Activated CD4-positive, alpha-beta memory T cell treated with anti-CD3 and anti-CD28 coated beads for 36 hours (primary cell): ENCODE results near the gene TPX2. TPM values are rescaled to one million over a fixed set of nuclear protein-coding genes. Genes with fewer than 3 reads are reported as not detected.

ENCODE experiments used
- CTCF ChIA-PET: fragments of 350-600 bp; sonication (Branson Sonifier 250); formaldehyde crosslinking; loops from one replicate; lab custom pipeline; 2021; ENCODE audit warnings: antibody characterized with exemption, inconsistent platforms; lab: Charles Lee
- POLR2A ChIA-PET: fragments of 350-600 bp; sonication (Branson Sonifier 250); formaldehyde crosslinking; loops from one replicate; lab custom pipeline; 2021; ENCODE audit warnings: antibody characterized with exemption; lab: Charles Lee
- DNase-seq: peaks from one replicate; pipeline ENCODE4 v3.0.0-alpha.2; 2020
- H3K27ac Mint-ChIP-seq: one replicate; pipeline ENCODE4 v1.8.0; 2021; ENCODE audit warnings: mixed read lengths
- H3K27me3 Mint-ChIP-seq: one replicate; pipeline ENCODE4 v1.8.0; 2021; ENCODE audit warnings: mixed read lengths
- H3K36me3 Mint-ChIP-seq: one replicate; pipeline ENCODE4 v1.8.0; 2021; ENCODE audit warnings: mixed read lengths
- H3K4me1 Mint-ChIP-seq: one replicate; pipeline ENCODE4 v1.8.0; 2021; ENCODE audit warnings: low read depth, mixed read lengths
- H3K4me3 Mint-ChIP-seq: one replicate; pipeline ENCODE4 v1.8.0; 2021; ENCODE audit warnings: mild to moderate bottlenecking, mixed read lengths
- H3K9me3 Mint-ChIP-seq: one replicate; pipeline ENCODE4 v1.8.0; 2021; ENCODE audit warnings: mixed read lengths
- intact Hi-C: fragments of 100-400 bp; cut with micrococcal nuclease; formaldehyde crosslinking; loops from one replicate; pipeline ENCODE4 v1.15.1; 2023
- total RNA-seq, 2 experiments: library from RNA; stranded (reverse); gene quantifications; one replicate each; pipeline ENCODE4 v1.2.3, GENCODE V29; 2021

The TPX2 gene
- total RNA-seq, 2 experiments from 2014 or later = 149 TPM

DNA sequence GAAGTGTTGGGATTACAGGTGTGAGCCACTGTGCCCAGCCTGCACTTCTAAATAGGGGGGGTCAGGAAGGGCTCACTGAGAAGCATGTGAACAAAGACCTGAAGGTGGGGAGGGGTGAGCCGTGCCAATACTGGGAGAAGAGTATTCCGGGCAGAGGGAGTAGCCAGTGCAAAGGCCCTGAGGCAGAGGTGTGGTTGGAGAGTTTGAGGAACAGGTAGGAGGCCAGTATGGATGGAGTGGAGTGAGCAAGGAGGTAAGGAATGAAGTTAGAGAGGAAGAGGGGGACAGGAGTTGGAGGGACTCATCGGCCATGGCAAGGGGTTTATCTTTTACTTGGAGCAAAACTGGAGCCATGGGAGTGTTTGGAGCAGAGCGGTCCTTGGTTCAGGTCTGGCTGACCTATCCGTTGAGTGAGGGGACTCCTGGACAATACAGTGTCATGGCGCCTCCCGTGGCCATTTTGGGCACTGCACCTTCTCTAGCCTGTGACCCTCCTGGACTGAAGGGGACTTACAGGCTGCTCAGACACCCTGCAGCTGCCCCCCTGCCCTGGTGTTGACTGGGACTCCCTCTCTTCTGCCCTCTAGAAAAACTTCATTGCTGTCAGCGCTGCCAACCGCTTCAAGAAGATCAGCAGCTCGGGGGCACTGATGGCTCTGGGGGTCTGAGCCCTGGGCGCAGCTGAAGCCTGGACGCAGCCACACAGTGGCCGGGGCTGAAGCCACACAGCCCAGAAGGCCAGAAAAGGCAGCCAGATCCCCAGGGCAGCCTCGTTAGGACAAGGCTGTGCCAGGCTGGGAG lies 94.2 kb downstream of the TPX2 start:
- intact Hi-C loops = no loop called here
- no peak overlapping the region for H3K4me3 Mint-ChIP-seq
- no peak overlapping the region for H3K27ac Mint-ChIP-seq

DNA sequence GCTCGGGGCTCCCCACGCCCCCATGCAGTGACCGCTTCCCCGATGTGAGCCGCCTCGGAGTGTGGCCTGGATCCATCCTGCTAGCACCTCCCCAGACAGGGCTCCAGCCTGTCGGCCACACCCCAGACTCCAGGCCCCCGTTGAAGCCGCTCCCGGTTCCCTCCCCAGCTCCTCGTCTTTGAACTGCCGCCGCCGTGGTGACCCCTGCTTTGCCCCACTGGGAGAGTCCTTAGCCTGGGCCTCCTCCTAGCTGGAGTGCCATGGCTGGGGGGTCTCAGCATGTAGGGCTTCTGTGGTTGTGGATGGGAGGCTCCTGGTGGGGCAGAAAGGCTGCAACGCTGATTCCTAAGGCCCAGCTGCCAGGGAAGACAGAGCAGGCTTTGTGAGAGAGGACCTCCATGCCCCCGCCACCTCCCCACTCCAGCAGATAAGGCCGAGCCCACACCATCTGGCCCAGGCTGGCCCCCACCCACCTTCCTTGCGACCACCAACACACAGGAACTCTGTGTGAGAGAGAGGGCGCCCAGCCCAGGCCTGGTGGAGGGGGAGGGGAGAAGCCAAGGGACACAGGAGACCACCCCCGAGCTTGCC lies 94.9 kb downstream of the TPX2 start:
- Mint-ChIP-seq H3K27ac (no peak overlapping the region), H3K4me3 (no peak overlapping the region), H3K27me3 (no peaks in the 10 kb centered on the region), H3K4me1 (peaks cover 7% of the 10 kb centered on the region), H3K9me3 (no peaks in the 10 kb centered on the region), H3K36me3 (no peaks in the 10 kb centered on the region)
- no peak for DNase-seq
- CTCF ChIA-PET = interaction anchor here (1.1 to 2.2 kb wide), 10 partner anchors 9 to 202 kb away, joined by 3 to 13 read pairs (median 4); partner anchors contain the start of genes FOXS1 and PDRG1
- intact Hi-C loops = no loop called here
- POLR2A ChIA-PET = no interaction called here

More for the DNA sequence above, 94.2 kb downstream of the TPX2 start:
- ChIA-PET CTCF (interaction anchor here (1.1 to 2.2 kb wide), 9 partner anchors 10 to 202 kb away, joined by 3 to 13 read pairs (median 4); partner anchors contain the start of genes FOXS1 and PDRG1), POLR2A (no interaction called here)
- peaks cover 7% of the 10 kb centered on the region for H3K4me1 Mint-ChIP-seq
- DNase-seq = peak; percentile 74
- H3K36me3 Mint-ChIP-seq = no peaks in the 10 kb centered on the region
- no peaks in the 10 kb centered on the region for H3K27me3 Mint-ChIP-seq
- H3K9me3 Mint-ChIP-seq = no peaks in the 10 kb centered on the region

DNA sequence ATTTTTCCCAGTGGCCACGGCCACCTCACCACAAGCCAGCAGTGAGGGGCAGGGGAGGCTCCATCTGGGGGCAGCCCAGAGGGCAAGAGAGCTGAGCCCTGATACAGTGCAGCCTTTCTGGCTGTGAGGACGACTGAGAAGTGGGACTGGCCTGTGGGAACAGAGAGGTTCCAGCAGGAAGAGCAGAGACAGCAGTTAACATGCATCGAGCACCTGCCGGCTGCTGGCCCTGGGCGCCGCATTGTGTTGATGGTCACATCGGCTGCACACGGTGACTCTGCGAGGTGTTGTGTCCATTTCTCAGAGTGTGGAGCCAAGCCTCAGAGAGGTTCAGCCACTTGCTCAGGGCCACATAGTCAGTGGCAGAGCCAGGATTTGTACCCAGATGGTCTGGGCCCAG lies 96.5 kb downstream of the TPX2 start:
- CTCF ChIA-PET = interaction anchor here (2.2 to 3.8 kb wide), 2 partner anchors 10 to 17 kb away, joined by 13 read pairs; partner anchors contain the start of gene FOXS1
- intact Hi-C loops = no loop called here
- H3K27ac Mint-ChIP-seq = no peak overlapping the region
- H3K36me3 Mint-ChIP-seq = no peaks in the 10 kb centered on the region
- no peak overlapping the region for H3K4me3 Mint-ChIP-seq
- POLR2A ChIA-PET = no interaction called here
- H3K4me1 Mint-ChIP-seq = peaks cover 7% of the 10 kb centered on the region
- DNase-seq = no peak
- no peaks in the 10 kb centered on the region for H3K27me3 Mint-ChIP-seq
- no peaks in the 10 kb centered on the region for H3K9me3 Mint-ChIP-seq

DNA sequence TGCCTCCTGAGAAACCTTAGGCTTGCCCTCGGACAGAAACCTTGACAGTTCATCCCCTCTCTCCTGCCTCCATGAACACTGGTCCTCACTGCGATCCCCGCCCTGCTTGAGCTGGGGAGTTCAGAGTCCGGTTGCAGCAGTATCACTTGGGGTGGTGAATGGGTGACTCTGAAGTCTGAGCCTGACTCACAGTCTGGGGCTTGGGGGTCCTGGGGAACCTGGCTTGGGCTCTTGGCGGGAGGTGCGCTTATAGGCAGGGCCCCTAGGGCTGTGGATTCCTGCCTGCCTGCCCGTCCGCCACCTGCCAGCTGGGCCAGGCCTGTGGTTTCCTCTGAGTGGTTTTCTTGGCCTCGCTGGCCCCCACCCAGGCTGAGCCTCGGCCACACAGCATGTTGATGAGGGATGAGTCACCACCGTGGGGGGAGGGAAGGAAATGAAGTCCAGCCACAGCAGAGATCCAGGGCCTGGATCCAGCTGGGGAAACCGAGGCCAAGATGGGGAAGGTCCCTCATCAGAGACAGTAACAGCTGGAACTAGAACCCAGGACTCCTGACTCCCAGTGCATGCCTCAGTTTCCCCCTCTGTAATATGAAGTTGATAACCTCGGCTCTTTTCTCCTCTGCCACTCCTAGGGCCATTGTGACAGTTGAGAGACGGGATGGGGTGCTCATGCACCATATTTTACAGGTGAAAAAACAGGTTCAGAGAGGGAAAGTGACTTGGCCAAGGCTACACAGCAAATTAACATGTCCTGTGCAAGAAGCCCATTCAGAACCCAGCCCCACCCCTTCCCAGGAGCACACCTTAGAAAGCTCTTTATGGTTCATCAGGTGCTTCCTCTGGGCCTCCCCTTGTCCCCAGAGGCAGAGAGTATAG lies 97.1 kb downstream of the TPX2 start:
- POLR2A ChIA-PET = no interaction called here
- DNase-seq = peak; percentile 51

DNA sequence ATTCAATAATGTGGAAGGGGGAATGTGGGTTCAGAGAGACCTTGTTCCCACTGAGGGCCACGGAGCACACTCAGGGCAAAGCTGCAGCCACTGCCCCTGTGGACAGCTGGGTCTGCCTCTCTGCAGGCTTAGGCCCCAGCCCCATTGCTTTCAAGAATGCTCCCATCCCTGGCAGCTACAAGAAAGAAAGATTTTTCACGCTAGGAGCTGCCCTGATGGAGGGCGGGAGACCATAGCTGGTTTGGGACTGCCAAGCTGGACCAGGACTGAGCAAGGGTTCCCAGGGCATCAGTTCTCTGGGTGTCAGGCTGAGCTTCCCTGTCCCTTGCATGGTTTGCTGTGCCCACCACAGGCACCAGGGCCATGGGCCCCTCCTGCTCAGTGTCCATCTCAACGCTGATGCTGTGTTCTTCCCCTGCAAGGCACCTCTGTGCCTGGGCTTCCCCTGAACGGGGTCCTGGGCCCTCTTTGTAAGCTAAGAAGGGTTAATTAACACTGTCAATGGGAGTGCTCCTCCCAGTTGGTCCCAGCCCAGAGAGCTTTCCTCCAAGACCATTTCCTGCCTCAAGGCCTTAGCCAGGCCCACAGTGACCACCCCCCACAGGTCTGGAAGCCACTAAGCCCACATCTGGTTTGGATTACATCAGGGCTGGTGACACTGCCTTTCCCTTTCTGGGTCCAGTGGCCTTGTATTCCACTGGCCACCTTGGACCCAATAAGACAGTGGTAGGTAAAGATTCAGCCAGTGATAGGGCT lies 97.9 kb downstream of the TPX2 start:
- H3K27me3 Mint-ChIP-seq = no peaks in the 10 kb centered on the region
- intact Hi-C loops = no loop called here
- ChIA-PET CTCF (interaction anchor here (0.9 to 3.8 kb wide), 9 partner anchors 8 to 195 kb away, joined by 3 to 16 read pairs (median 3); partner anchors contain the start of gene FOXS1), POLR2A (no interaction called here)
- H3K9me3 Mint-ChIP-seq = no peaks in the 10 kb centered on the region
- H3K4me3 Mint-ChIP-seq = no peak overlapping the region
- H3K4me1 Mint-ChIP-seq = peaks cover 7% of the 10 kb centered on the region
- no peaks in the 10 kb centered on the region for H3K36me3 Mint-ChIP-seq
- no peak for DNase-seq
- no peak overlapping the region for H3K27ac Mint-ChIP-seq

More for the DNA sequence above, 97.1 kb downstream of the TPX2 start:
- Mint-ChIP-seq H3K4me3 (no peak overlapping the region), H3K27me3 (no peaks in the 10 kb centered on the region), H3K4me1 (peaks cover 7% of the 10 kb centered on the region), H3K27ac (no peak overlapping the region), H3K9me3 (no peaks in the 10 kb centered on the region), H3K36me3 (no peaks in the 10 kb centered on the region)
- CTCF ChIA-PET = interaction anchor here (1.0 to 3.8 kb wide), 6 partner anchors 9 to 196 kb away, joined by 3 to 16 read pairs (median 3); partner anchors contain the start of gene FOXS1
- intact Hi-C loops = no loop called here

DNA sequence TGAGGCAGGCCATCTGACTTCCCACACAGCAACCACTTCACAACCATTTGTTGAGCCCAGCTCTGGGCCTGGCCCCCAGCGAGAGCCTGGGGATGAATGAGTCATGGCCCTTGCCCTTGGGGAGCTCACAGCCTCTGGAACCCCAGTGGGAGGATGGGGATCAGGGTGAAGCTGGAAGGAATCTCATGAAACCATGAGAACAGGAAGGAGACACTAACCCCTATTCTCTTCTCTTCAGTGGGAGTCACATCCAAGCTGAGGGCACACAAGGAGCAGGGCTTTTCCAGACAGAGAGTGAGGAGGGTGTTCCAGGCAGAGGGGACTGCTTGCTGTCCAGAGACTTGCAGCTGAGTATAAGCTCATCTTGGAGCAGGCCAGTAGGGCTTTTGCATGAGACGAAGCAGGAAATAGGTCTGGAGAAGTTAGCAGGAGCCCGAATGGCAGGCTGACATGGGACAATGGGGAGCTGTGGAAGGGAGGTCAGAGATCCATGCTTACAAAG lies 98.9 kb downstream of the TPX2 start:
- Mint-ChIP-seq H3K9me3 (no peaks in the 10 kb centered on the region), H3K4me1 (peaks cover 7% of the 10 kb centered on the region), H3K27me3 (no peaks in the 10 kb centered on the region), H3K4me3 (no peak overlapping the region), H3K27ac (no peak overlapping the region), H3K36me3 (no peaks in the 10 kb centered on the region)
- intact Hi-C loops = no loop called here
- CTCF ChIA-PET = interaction anchor here (1.0 to 3.8 kb wide), 7 partner anchors 9 to 204 kb away, joined by 3 to 16 read pairs (median 5); no protein-coding TSS in a partner anchor
- POLR2A ChIA-PET = no interaction called here
- no peak for DNase-seq

DNA sequence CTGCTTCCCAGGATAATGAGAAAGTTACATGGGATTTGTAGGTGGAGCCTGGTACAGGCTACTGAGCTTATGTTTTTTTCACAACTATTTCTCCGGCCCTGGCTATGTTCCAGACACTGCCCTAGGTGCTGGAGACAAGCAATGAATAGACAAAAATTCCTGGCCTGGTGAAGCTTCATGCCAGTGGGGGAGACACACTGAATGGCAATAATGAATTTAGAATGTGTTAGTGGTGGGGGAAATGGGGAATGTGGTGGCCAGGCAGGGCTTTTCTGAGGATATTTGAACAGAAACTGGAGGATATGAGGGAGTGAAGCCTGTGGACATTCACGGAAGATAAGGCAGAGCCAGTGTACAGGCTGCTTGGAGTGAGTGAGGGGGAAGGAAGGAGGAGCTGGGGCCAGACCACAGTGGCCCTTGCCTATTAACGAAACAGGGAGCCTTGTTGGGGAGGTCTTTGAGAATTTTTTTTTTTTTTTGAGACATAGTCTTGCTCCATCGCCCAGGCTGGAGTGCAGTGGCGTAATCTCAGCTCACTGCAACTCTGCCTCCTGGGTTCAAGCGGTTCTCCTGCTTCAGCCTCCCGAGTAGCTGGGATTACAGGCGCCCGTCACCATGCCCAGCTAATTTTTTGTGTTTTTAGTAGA lies 99.7 kb downstream of the TPX2 start:
- Mint-ChIP-seq H3K27ac (no peak overlapping the region), H3K9me3 (no peaks in the 10 kb centered on the region), H3K27me3 (no peaks in the 10 kb centered on the region), H3K4me3 (no peak overlapping the region), H3K36me3 (no peaks in the 10 kb centered on the region), H3K4me1 (peaks cover 7% of the 10 kb centered on the region)
- ChIA-PET CTCF (interaction anchor here (1.0 to 3.8 kb wide), 5 partner anchors 8 to 205 kb away, joined by 3 to 16 read pairs (median 5); no protein-coding TSS in a partner anchor), POLR2A (no interaction called here)
- no peak for DNase-seq
- intact Hi-C loops = no loop called here

DNA sequence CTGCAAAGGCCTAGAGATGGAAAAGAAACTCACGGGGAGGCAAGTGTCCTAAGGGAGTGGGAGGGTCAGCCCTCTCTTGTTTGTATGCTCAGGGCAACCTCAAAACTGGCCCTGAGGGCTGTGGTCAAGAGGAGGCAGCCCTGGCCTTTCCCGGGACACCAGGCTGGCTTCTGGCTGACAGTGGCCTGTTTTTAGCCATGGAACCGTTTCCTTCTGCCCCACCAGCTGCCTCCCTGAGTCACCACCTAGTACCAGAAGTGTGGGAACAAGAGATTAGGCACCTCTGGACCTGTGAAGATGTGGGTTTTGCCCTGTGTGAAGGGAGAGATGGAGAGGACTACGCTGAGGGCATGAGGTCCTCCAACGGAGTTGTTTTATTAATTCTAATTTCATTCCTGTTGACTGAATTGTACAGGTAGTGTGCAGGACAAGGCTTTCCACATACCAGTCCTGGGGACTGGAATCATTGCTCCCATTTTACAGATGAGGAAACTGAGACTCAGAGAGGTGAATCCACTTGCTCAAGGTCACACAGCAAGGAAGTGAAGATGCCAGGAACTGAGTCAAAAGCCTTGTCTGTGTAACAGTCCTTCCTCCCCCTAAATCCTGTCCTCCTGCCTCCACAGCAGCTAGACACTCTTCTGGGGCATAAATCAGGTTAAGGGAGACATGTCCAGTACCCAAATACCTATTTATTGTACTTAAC lies 100.8 kb downstream of the TPX2 start:
- no peak for DNase-seq
- H3K9me3 Mint-ChIP-seq = no peaks in the 10 kb centered on the region
- CTCF ChIA-PET = no interaction called here
- POLR2A ChIA-PET = no interaction called here
- no peaks in the 10 kb centered on the region for H3K27me3 Mint-ChIP-seq
- no peak overlapping the region for H3K27ac Mint-ChIP-seq
- peaks cover 7% of the 10 kb centered on the region for H3K4me1 Mint-ChIP-seq
- intact Hi-C loops = no loop called here
- no peaks in the 10 kb centered on the region for H3K36me3 Mint-ChIP-seq
- H3K4me3 Mint-ChIP-seq = no peak overlapping the region

DNA sequence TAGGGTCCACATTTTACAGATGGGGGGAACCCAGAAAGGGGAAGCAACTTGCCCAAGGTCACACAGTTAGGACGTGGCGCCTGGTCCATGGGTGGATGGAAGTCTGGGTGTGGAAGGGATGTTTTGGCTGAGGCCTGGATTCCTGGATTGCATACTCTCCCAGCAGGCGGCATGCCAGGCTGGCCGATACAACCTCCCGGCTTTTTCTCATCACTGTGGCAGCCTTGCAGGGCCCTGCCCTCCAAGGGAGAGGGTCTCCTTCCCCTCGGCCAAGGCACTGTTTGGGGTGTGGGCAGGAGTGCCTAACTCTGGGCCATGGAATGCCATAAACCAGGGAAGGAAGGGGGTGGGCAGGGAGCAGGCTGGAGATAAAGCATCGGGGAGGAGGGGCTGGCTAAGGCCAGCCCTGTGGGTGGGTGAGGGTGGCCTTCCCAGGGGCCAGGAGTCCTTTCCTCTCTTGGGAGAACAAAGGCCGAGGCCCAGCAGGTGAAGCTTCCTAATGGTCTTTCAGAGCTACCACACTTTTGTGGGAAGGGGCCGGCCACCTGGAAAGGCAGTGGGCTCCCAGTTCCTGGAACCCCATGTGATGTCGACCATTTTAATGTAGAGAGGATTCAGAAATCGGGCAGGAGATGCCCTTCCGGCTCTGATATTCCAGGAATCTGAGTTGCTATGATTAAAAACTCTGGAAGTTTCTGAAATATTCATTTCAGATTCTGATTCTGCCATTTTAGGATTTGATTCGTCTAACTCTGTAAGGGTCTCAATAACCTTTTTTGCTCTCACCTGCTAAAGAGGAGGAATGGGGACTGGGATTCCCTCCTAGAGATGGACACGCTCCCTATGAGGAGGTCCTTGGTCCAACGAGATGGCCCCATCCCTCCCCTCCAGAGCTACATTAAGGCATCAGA lies 102.1 kb downstream of the TPX2 start:
- no peaks in the 10 kb centered on the region for H3K27me3 Mint-ChIP-seq
- no peak overlapping the region for H3K27ac Mint-ChIP-seq
- H3K4me1 Mint-ChIP-seq = peaks cover 4% of the 10 kb centered on the region
- POLR2A ChIA-PET = no interaction called here
- no peaks in the 10 kb centered on the region for H3K9me3 Mint-ChIP-seq
- H3K36me3 Mint-ChIP-seq = no peaks in the 10 kb centered on the region
- no peak overlapping the region for H3K4me3 Mint-ChIP-seq
- intact Hi-C loops = no loop called here
- CTCF ChIA-PET = interaction anchor here (0.7 to 1.8 kb wide), 3 partner anchors 9 to 18 kb away, joined by 3 to 4 read pairs (median 3); no protein-coding TSS in a partner anchor
- DNase-seq = no peak
